ENCODE data around the gene KCNMA1. TPM values are rescaled to one million over a fixed set of nuclear protein-coding genes. Genes with fewer than 3 reads are reported as not detected.
"Not testable (repeated sequence)": the region's sequence is repeated elsewhere in the genome, so short reads cannot be mapped to it uniquely, and the experiment has no call there.

Gene KCNMA1
- total RNA-seq, 3 donors from 2014 or later (not counting 1 experiment from before 2014, with no cell fraction given), result 0.40 to 1.8 (median 0.63) TPM

DNA sequence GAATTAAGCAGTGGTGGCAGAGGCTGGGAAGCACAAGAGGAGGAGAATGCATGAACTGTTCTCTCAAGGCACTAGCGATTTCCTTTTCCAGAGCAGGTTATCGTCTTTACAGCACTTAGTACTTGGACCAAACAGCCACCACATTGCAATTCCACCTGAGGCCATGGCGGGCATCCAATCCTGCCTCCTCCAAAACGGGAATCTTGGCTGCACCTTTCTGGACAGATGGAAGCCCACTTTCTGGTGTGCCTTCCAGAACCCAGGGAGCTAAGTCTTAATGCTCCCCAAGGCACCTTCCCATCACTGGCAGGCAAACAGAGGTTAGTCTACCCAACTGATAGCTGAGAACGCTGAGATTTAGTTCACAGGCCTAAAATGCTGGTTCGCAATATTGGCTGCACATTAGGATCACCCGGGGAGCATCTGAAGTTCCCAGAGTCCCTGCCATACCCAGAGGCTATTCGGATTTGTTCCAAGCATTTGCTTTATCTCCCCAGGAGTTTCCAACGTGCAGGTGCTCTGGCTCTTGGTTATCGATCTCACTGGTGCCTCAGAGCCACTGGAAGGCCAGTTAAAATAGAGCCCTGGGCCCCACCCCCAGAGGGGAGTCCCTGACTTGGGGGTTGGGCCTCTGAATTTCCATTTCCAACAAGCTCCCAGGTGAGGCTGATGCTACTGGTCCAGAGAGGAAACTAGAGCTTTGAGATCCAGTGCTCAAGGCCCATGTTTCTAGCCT lies 62.2 kb downstream of the KCNMA1 start:
- Histone ChIP-seq H3K4me3 (ENCODE audit: low read length) (no peak overlapping the region), H3K9me3 (ENCODE audit: control insufficient read depth, insufficient read depth, low read length) (no peaks in the 10 kb centered on the region), H3K36me3 (ENCODE audit: control insufficient read depth, insufficient read depth, low read length) (no peaks in the 10 kb centered on the region), H3K4me1 (ENCODE audit: control insufficient read depth, insufficient read depth, low read length) (no peaks in the 10 kb centered on the region), H3K27ac (ENCODE audit: low read length) (no peak overlapping the region), H3K27me3 (ENCODE audit: control insufficient read depth, insufficient read depth, low read length) (no peaks in the 10 kb centered on the region)
- H3K9me3 Mint-ChIP-seq, result no peaks in the 10 kb centered on the region
- TF ChIP-seq CTCF (IDR thresholded peaks at IDR 0.05), result no peak
- intact Hi-C loops (cut with micrococcal nuclease), result no loop called here
- 86% methylated on average over 10 of the region's 10 CpGs for WGBS (ENCODE audit: insufficient coverage)
- DNase-seq, result no peak
- no peak for ATAC-seq
- no peak overlapping the region for H3K27ac Mint-ChIP-seq
- H3K36me3 Mint-ChIP-seq, result no peaks in the 10 kb centered on the region
- H3K27me3 Mint-ChIP-seq (ENCODE audit: low read depth in 2 of 2), result no peaks in the 10 kb centered on the region
- no peaks in the 10 kb centered on the region for H3K4me1 Mint-ChIP-seq
- no peak overlapping the region for H3K4me3 Mint-ChIP-seq

DNA sequence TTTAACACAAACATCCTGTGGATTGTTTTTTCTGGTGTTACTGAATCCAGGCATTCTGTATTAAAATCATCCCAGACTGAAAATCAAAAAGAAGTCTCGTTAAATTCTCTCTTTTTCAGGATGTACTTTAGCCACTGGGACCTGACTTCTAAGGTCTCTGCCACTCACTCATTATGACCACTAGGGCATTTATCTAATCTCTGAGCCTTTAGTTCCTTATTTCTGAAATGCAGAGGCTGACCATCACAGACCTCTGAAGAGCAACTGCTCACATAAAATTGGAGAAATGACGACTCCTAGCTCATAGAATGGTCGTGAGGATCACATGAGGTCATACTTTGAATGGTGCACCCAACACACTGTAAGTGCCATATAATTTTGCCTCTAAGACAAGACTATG lies 63.2 kb downstream of the KCNMA1 start:
- no peak overlapping the region for H3K27ac ChIP-seq (ENCODE audit: low read length)
- H3K4me3 Mint-ChIP-seq, result no peak overlapping the region
- no peaks in the 10 kb centered on the region for H3K27me3 ChIP-seq (ENCODE audit: control insufficient read depth, insufficient read depth, low read length)
- no peaks in the 10 kb centered on the region for H3K36me3 ChIP-seq (ENCODE audit: control insufficient read depth, insufficient read depth, low read length)
- no peaks in the 10 kb centered on the region for H3K9me3 Mint-ChIP-seq
- ATAC-seq, result no peak
- intact Hi-C loops (cut with micrococcal nuclease), result no loop called here
- DNase-seq, result no peak
- H3K9me3 ChIP-seq (ENCODE audit: control insufficient read depth, insufficient read depth, low read length), result no peaks in the 10 kb centered on the region
- TF ChIP-seq CTCF (IDR thresholded peaks at IDR 0.05), result no peak
- no peaks in the 10 kb centered on the region for H3K27me3 Mint-ChIP-seq (ENCODE audit: low read depth in 2 of 2)
- no peaks in the 10 kb centered on the region for H3K4me1 ChIP-seq (ENCODE audit: control insufficient read depth, insufficient read depth, low read length)
- H3K4me1 Mint-ChIP-seq, result no peaks in the 10 kb centered on the region
- no peak overlapping the region for H3K4me3 ChIP-seq (ENCODE audit: low read length)
- 73% methylated on average over 3 of the region's 3 CpGs for WGBS (ENCODE audit: insufficient coverage)
- H3K36me3 Mint-ChIP-seq, result no peaks in the 10 kb centered on the region
- H3K27ac Mint-ChIP-seq, result no peak overlapping the region

GRCh38 chr10:77572520-77572919 lies 65.1 kb downstream of the KCNMA1 start:
- H3K27ac Mint-ChIP-seq, DNase-seq: not testable (repeated sequence)

GRCh38 chr10:77571490-77571889 lies 66.1 kb downstream of the KCNMA1 start:
- Histone ChIP-seq H3K27ac (ENCODE audit: low read length) (no peak overlapping the region), H3K9me3 (ENCODE audit: control insufficient read depth, insufficient read depth, low read length) (no peaks in the 10 kb centered on the region), H3K27me3 (ENCODE audit: control insufficient read depth, insufficient read depth, low read length) (no peaks in the 10 kb centered on the region), H3K36me3 (ENCODE audit: control insufficient read depth, insufficient read depth, low read length) (no peaks in the 10 kb centered on the region), H3K4me1 (ENCODE audit: control insufficient read depth, insufficient read depth, low read length) (no peaks in the 10 kb centered on the region), H3K4me3 (ENCODE audit: low read length) (no peak overlapping the region)
- Mint-ChIP-seq H3K36me3 (no peaks in the 10 kb centered on the region), H3K9me3 (no peaks in the 10 kb centered on the region), H3K27ac (no peak overlapping the region), H3K4me3 (no peak overlapping the region), H3K27me3 (ENCODE audit: low read depth in 2 of 2) (peaks cover 4 to 13% of the 10 kb centered on the region in 2 donors), H3K4me1 (no peaks in the 10 kb centered on the region)
- WGBS (ENCODE audit: insufficient coverage), result 93% methylated on average over 3 of the region's 3 CpGs
- no peak for DNase-seq
- no peak for TF ChIP-seq CTCF (IDR thresholded peaks at IDR 0.05)
- ATAC-seq, result no peak
- intact Hi-C loops (cut with micrococcal nuclease), result no loop called here

More at GRCh38 chr10:77572520-77572919, 65.1 kb downstream of the KCNMA1 start:
- H3K9me3 Mint-ChIP-seq; intact Hi-C loops (cut with micrococcal nuclease); H3K9me3 ChIP-seq (ENCODE audit: control insufficient read depth, insufficient read depth, low read length); H3K27me3 ChIP-seq (ENCODE audit: control insufficient read depth, insufficient read depth, low read length); H3K36me3 ChIP-seq (ENCODE audit: control insufficient read depth, insufficient read depth, low read length); H3K4me3 ChIP-seq (ENCODE audit: low read length); H3K27ac ChIP-seq (ENCODE audit: low read length); ATAC-seq; H3K4me1 Mint-ChIP-seq; H3K27me3 Mint-ChIP-seq (ENCODE audit: low read depth in 2 of 2); H3K4me3 Mint-ChIP-seq; H3K4me1 ChIP-seq (ENCODE audit: control insufficient read depth, insufficient read depth, low read length); H3K36me3 Mint-ChIP-seq: not testable (repeated sequence)
- WGBS (ENCODE audit: insufficient coverage), result 84% methylated on average over 2 of the region's 4 CpGs
